Loucy (cell line): ENCODE measurements around the gene RAB7A.

Experiments used
- H2AFZ ChIP-seq: fragments of 200-600 bp; sonication (generic); 2 replicates; pipeline ENCODE4 v1.6.0; 2016; ENCODE audit warnings: antibody characterized with exemption, mild to moderate bottlenecking, low read length, moderate library complexity
- H3F3A ChIP-seq: fragments of 200-600 bp; 2 replicates; pipeline ENCODE4 v1.6.0; 2016; ENCODE audit warnings: antibody characterized with exemption, low read depth, mild to moderate bottlenecking
- H3K27me3 ChIP-seq: fragments of 200-600 bp; sonication (generic); 2 replicates; pipeline ENCODE4 v1.6.1; 2014; ENCODE audit warnings: low read length, mild to moderate bottlenecking; ENCODE audit not compliant: insufficient read depth, poor library complexity, severe bottlenecking
- H3K36me3 ChIP-seq: fragments of 200-600 bp; sonication (generic); 2 replicates; pipeline ENCODE4 v1.6.1; 2016; ENCODE audit warnings: low read length; ENCODE audit not compliant: insufficient read depth
- H3K4me1 ChIP-seq: fragments of 200-600 bp; sonication (generic); 2 replicates; pipeline ENCODE4 v1.5.1; 2014; ENCODE audit warnings: low read length, mild to moderate bottlenecking; ENCODE audit not compliant: insufficient read depth, poor library complexity, severe bottlenecking
- H3K4me2 ChIP-seq: fragments of 200-600 bp; sonication (generic); 2 replicates; pipeline ENCODE4 v1.6.0; 2014; ENCODE audit warnings: antibody characterized with exemption, low read length, low read depth, mild to moderate bottlenecking; ENCODE audit not compliant: poor library complexity, severe bottlenecking
- H3K4me3 ChIP-seq: fragments of 200-600 bp; sonication (generic); 2 replicates; pipeline ENCODE4 v1.5.1; 2014; ENCODE audit warnings: low read length, mild to moderate bottlenecking, mixed read lengths; ENCODE audit not compliant: poor library complexity, severe bottlenecking
- H3K79me2 ChIP-seq: fragments of 200-600 bp; sonication (generic); 2 replicates; pipeline ENCODE4 v1.6.1; 2014; ENCODE audit warnings: low read length; ENCODE audit not compliant: insufficient read depth
- H3K9ac ChIP-seq: fragments of 200-600 bp; sonication (generic); 2 replicates; pipeline ENCODE4 v1.6.0; 2014; ENCODE audit warnings: mild to moderate bottlenecking, low read depth, low read length, moderate library complexity; ENCODE audit not compliant: poor library complexity, severe bottlenecking
- H3K9me2 ChIP-seq: fragments of 200-600 bp; sonication (generic); replicated peaks from 2 replicates; pipeline ENCODE4 v1.6.1; 2016; ENCODE audit warnings: low read depth, low read length, mixed read lengths
- H3K9me3 ChIP-seq: fragments of 200-600 bp; sonication (generic); 2 replicates; pipeline ENCODE4 v1.6.1; 2014; ENCODE audit warnings: mild to moderate bottlenecking, antibody characterized with exemption, low read length, low read depth; ENCODE audit not compliant: insufficient read depth
- H4K20me1 ChIP-seq: fragments of 200-600 bp; sonication (generic); 2 replicates; pipeline ENCODE4 v1.6.0; 2014; ENCODE audit warnings: antibody characterized with exemption, low read length, mild to moderate bottlenecking; ENCODE audit not compliant: insufficient read depth, poor library complexity, severe bottlenecking
- CTCF ChIP-seq: fragments of 200-600 bp; sonication (generic); conservative IDR thresholded peaks from 2 replicates; pipeline ENCODE4 v1.5.1; 2014; ENCODE audit warnings: mild to moderate bottlenecking, antibody characterized with exemption, low read length
- EZH2phosphoT487 ChIP-seq: fragments of 200-600 bp; IDR thresholded peaks from 2 replicates; pipeline ENCODE4 v1.6.1; 2018; ENCODE audit warnings: antibody characterized with exemption, mild to moderate bottlenecking, moderate library complexity, borderline replicate concordance

The RAB7A gene

GRCh38 chr3:128703561-128703960 is 22.4 kb upstream of the RAB7A start:
- Histone ChIP-seq H3K9ac (no peak overlapping the region), H3K27me3 (no peaks in the 10 kb centered on the region), H3K79me2 (no peaks in the 10 kb centered on the region), H4K20me1 (no peaks in the 10 kb centered on the region), H3K4me3 (no peak overlapping the region), H3K4me2 (no peak overlapping the region), H3K4me1 (no peaks in the 10 kb centered on the region), H3F3A (no peaks in the 10 kb centered on the region), H2AFZ (no peak overlapping the region), H3K9me2 (no peaks in the 10 kb centered on the region), H3K9me3 (no peaks in the 10 kb centered on the region), H3K36me3 (no peaks in the 10 kb centered on the region)
- TF ChIP-seq CTCF (no peak), EZH2phosphoT487 (no peak)

GRCh38 chr3:128706086-128706615 is 19.8 kb upstream of the RAB7A start:
- no peak overlapping the region for H3K9ac ChIP-seq
- no peaks in the 10 kb centered on the region for H3K36me3 ChIP-seq
- no peak overlapping the region for H3K4me2 ChIP-seq
- H2AFZ ChIP-seq: no peak overlapping the region
- no peaks in the 10 kb centered on the region for H3K27me3 ChIP-seq
- H3K4me3 ChIP-seq: no peak overlapping the region
- H3K4me1 ChIP-seq: no peaks in the 10 kb centered on the region
- no peaks in the 10 kb centered on the region for H3F3A ChIP-seq
- H3K9me2 ChIP-seq: no peaks in the 10 kb centered on the region
- no peaks in the 10 kb centered on the region for H3K79me2 ChIP-seq
- H3K9me3 ChIP-seq: no peaks in the 10 kb centered on the region
- TF ChIP-seq CTCF (no peak), EZH2phosphoT487 (no peak)
- H4K20me1 ChIP-seq: no peaks in the 10 kb centered on the region

- Histone ChIP-seq H3K36me3 (no peaks in the 10 kb centered on the region), H3K9ac (no peak overlapping the region), H3K4me3 (no peak overlapping the region), H2AFZ (peak overlapping the region; percentile 27; the same call in 1 of the 2 replicates), H3K9me3 (no peaks in the 10 kb centered on the region), H3K27me3 (no peaks in the 10 kb centered on the region), H3K79me2 (no peaks in the 10 kb centered on the region), H3K4me1 (peaks cover under 1% of the 10 kb centered on the region), H3F3A (no peaks in the 10 kb centered on the region), H3K4me2 (no peak overlapping the region), H3K9me2 (no peaks in the 10 kb centered on the region), H4K20me1 (no peaks in the 10 kb centered on the region)
- TF ChIP-seq EZH2phosphoT487 (no peak), CTCF (no peak)
Measured at GRCh38 chr3:128707928-128708494, 18.0 kb upstream of the RAB7A start.
